Testis (tissue), 3 donors: ENCODE data around the gene GPR162. TPM values are rescaled to one million over a fixed set of nuclear protein-coding genes. Genes with fewer than 3 reads are reported as not detected.
A peak's percentile ranks its signal among the peaks of the same experiment; 100 is the strongest.

Experiments
- DNase-seq: peaks from one replicate; pipeline ENCODE4 v3.0.0-alpha.2; 2019
- H3K27ac ChIP-seq, 2 donors: fragments of 200-600 bp; sonication (generic); one replicate each; pipeline ENCODE4 v1.5.1; 2019
- H3K27me3 ChIP-seq: fragments of 200-600 bp; sonication (generic); one replicate; pipeline ENCODE4 v1.5.1; 2019
- H3K36me3 ChIP-seq: fragments of 200-600 bp; sonication (generic); one replicate; pipeline ENCODE4 v1.5.1; 2017; ENCODE audit warnings: low read depth; ENCODE audit errors: missing control alignments
- H3K4me1 ChIP-seq: fragments of 200-600 bp; sonication (generic); one replicate; pipeline ENCODE4 v1.5.1; 2019
- H3K4me3 ChIP-seq, 2 donors: fragments of 200-600 bp; sonication (generic); one replicate each; pipeline ENCODE4 v1.5.1; 2017 to 2019
- H3K9me3 ChIP-seq: fragments of 200-600 bp; sonication (generic); one replicate; pipeline ENCODE4 v1.5.1; 2017
- CTCF ChIP-seq, 3 experiments: fragments of 450-650 bp in 2 of 3; fragments of 200-600 bp in 1 of 3; sonication (generic) in 1 of 3; IDR thresholded peaks; one replicate each; pipeline ENCODE4 v1.5.1; 2016 to 2019; ENCODE audit warnings: antibody characterized with exemption in 3 of 3, mild to moderate bottlenecking in 2 of 3, moderate library complexity in 1 of 3
- POLR2A ChIP-seq: fragments of 450-650 bp; IDR thresholded peaks from one replicate; pipeline ENCODE4 v1.6.1; 2017; ENCODE audit warnings: antibody characterized with exemption, mild to moderate bottlenecking, moderate library complexity
- WGBS, 2 donors: methylation state at CpG; one replicate each; pipeline ENCODE4 v1.1.5; 2018; 5-methylcytosine and 5-hydroxymethylcytosine counted together
- intact Hi-C: fragments of 100-400 bp; cut with DNase I; formaldehyde crosslinking; loops from one replicate; pipeline ENCODE4 v1.15.1; 2023; ENCODE audit warnings: low total_unique reads
- polyA plus RNA-seq: library from polyadenylated mRNA; stranded (reverse); fragments of 350-450 nt; fragmentation: Illumina TruSeq; extraction: RNeasy Lipid Tissue Mini Kit (QIAGEN cat#74804); gene quantifications from one replicate; pipeline ENCODE4 v1.2.3, GENCODE V29; 2014; ENCODE audit warnings: low read depth, low replicate concordance; ENCODE audit not compliant: insufficient read depth
- total RNA-seq, 2 donors: library from RNA; depleted of rRNA; stranded (reverse); fragments of >200 nt; gene quantifications; one replicate each; pipeline ENCODE4 v1.2.3, GENCODE V29; 2016

Gene GPR162
- total and polyA plus RNA-seq, 3 donors from 2014 or later, result 0.94 to 2.2 (median 1.8) TPM

DNA sequence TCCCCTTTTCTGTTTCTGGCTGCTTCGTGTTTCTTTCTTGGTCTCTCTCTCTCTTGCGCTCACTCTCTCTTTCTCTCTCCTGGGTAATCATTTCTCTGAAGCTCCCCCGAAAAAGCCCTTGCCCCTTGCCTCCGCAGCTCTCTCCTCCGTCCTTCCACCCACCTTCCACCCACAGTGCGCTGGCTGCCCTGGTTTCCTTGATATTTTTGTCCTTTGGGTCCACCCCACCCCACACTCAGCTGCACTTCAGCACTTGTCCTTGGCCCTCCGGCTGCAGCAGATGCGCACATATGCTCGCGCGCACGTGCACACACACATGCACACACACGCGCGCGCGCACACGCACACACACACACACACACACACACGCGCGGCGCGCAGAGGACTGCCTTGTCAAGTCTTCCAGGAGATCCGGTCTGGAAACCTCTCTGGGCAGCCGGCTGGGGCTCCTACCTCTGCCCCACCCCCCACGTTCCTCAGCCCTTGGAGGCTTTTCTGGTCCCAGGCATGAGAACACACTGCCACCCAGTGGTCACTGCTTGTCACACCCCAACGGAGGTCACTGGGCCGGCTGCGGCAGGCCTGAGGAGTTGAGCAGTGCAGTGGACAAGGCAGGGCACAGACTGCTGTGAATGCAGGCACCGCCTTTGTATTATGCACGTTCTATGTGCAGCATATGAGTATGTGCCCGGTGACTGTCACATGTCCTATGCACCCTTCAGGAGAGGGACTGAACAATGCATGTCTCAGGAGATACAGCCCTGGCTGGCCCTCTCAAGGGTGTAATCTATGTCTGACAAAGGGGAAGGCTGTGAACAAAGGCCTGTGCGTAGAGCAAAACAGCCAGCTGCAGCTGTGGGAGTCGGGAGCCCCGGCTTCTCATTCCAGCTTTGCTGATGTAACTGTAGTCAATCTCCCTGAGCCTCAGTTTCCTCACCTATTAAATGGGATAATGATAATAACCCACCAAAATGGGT lies 42.8 kb upstream of the GPR162 start:
- Histone ChIP-seq H3K4me3 (peak overlapping the region; percentile 29 to 43), H3K36me3 (no peaks in the 10 kb centered on the region), H3K27ac (peak overlapping the region; percentile 84 to 87), H3K9me3 (no peaks in the 10 kb centered on the region), H3K27me3 (no peaks in the 10 kb centered on the region), H3K4me1 (peaks cover 22% of the 10 kb centered on the region)
- TF ChIP-seq POLR2A (no peak), CTCF (IDR thresholded peaks at IDR 0.05) (peak; percentile 85 to 96 (median 94))
- intact Hi-C loops, result loop anchor here (10.0 kb wide), 1 partner anchor 46 kb away; the partner anchor contains the start of genes GPR162 and P3H3
- 3% methylated on average over 11 to 35 of the region's 35 CpGs for WGBS, 2 donors
- DNase-seq, result peak; percentile 96

DNA sequence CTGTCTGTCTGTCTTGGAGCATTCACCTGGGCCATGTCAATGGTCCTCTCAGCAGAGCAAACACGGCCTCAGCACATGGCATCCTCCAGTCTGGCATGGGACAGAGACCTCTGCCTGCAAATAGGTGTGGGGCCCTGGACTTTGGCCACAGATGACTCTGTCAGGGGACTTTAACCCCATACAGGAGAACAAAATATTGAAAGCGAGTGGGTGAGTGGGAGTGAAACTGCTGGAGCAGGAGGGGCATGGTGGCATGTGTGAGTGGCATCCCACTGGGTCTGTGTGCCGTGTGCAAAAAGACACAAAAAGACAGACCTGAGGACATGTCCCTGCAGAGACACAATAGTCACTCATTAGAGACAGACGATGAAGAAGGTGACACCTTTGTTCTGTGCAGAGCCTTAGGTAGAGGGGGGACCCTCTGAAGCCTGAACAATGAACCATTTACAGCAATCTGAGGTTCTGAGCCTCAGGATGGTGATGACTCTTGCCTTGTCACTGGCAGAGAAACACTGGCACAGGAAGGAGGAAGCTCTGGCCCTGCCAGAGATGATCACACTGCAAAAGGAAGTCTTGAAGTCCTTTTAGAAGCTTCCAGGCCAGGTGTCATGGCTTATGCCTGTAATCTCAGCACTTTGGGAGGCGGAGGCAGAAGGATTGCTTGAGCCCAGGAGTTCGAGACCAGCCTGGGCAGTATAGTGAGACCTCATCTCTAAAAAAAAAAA lies 41.8 kb upstream of the GPR162 start:
- Histone ChIP-seq H3K36me3 (no peaks in the 10 kb centered on the region), H3K4me3 (no peak overlapping the region), H3K27me3 (no peaks in the 10 kb centered on the region), H3K9me3 (no peaks in the 10 kb centered on the region), H3K4me1 (peaks cover 18% of the 10 kb centered on the region), H3K27ac (peak overlapping the region in 1 of 2 donors; percentile 87)
- intact Hi-C loops, result loop anchor here (10.0 kb wide), 1 partner anchor 45 kb away; the partner anchor contains the start of genes GPR162 and P3H3
- no peak for DNase-seq
- 80 to 87% methylated on average over 6 of the region's 6 CpGs for WGBS, 2 donors
- TF ChIP-seq CTCF (IDR thresholded peaks at IDR 0.05), result no peak
- no peak for TF ChIP-seq POLR2A

DNA sequence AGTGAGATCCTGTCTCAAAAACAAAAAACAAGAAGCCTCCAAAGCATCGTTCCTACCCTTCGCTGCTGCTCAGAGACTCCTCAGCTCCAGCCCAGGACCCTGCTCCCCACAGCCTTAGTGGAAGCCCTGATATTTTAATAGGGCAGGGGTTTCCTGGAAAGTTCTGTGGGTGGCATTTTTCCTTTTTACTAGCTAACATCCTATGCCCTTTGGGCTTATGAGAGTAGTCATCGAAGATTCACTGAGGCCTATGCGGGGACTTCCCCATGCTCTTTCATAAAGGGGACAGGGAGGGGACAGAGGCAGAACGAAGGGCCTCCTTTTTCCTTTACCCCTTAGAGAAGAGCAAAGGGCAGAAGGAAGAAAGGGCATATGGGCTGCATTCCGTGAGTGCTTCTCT lies 41.0 kb upstream of the GPR162 start:
- WGBS, 2 donors, result 82 to 84% methylated on average over 6 of the region's 6 CpGs
- Histone ChIP-seq H3K36me3 (no peaks in the 10 kb centered on the region), H3K4me1 (peaks cover 18% of the 10 kb centered on the region), H3K27ac (peak overlapping the region in 1 of 2 donors; percentile 50), H3K4me3 (no peak overlapping the region), H3K27me3 (no peaks in the 10 kb centered on the region), H3K9me3 (no peaks in the 10 kb centered on the region)
- no peak for DNase-seq
- intact Hi-C loops, result no loop called here
- TF ChIP-seq CTCF (IDR thresholded peaks at IDR 0.05), result no peak
- TF ChIP-seq POLR2A, result no peak

DNA sequence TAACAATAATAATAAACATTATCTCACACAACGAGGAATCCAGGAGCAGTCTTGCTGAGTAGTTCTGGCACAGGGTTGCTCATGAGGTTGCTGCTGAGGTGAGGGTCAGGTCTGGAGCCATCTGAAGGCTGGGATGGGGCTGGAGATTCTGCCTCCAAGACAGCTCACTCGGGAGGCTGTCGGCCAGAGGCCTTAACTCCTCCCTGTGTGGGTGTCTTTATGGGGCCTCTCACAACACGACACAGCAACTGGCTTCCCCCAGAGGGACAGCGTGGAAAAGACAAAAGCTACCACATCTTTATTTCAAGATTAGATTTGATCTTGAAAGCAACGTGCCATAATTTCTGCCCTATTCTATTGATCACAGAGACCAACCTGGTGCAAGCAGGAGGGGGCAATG lies 39.5 kb upstream of the GPR162 start:
- no peak overlapping the region for H3K4me3 ChIP-seq
- TF ChIP-seq CTCF (IDR thresholded peaks at IDR 0.05), result no peak
- TF ChIP-seq POLR2A, result no peak
- H3K4me1 ChIP-seq, result peaks cover 20% of the 10 kb centered on the region
- H3K27ac ChIP-seq, result no peak overlapping the region
- H3K36me3 ChIP-seq, result no peaks in the 10 kb centered on the region
- WGBS, 2 donors, result 47% methylated on average over 6 of the region's 6 CpGs
- DNase-seq, result no peak
- intact Hi-C loops, result no loop called here
- no peaks in the 10 kb centered on the region for H3K27me3 ChIP-seq
- no peaks in the 10 kb centered on the region for H3K9me3 ChIP-seq
